Measurements from ENCODE around the gene UBQLN4. TPM values are rescaled to one million over a fixed set of nuclear protein-coding genes. Genes with fewer than 3 reads are reported as not detected.

UBQLN4 gene
- total and polyA plus RNA-seq, 2 of the 4 experiments (the other 2 are of a cell fraction): 8.8 to 21.6 TPM

DNA sequence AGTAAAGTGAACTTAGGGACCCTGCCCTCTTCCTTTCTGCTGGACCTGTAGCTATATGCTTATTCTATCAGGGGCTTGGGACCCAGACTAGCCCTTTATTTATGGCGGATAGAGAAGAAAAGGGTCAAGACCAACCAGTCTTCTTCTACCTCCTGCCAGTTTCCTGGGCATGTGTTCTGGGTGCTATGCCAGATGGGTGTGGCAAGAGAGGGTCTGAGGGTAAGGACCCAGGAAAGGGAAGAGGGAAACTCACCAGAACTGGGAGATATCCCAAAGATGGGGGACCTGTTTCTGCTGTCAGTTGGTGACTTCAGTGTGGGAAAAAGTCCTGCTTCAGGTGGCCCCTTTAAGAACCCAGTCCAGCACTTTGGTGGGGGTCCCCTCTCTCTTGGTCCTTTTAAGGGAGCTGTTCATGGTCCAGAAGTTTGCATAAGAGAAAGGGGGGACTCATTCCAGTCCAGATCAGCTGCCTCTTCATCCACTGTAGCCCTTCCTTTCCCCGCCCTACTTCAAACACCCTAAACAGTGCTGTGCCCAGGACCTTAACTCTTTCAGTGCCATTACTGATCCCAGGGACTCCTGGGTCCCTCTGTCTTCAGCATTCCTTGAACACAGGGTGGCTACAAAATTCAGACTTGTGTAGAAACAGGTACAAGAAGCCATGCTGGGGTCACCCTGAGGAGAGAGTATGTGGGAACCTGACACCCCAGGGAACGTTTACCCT lies 51.2 kb downstream of the UBQLN4 start:
- Histone ChIP-seq H3K4me3 (ENCODE audit: insufficient read depth, low read depth, low read length) (no peak overlapping the region), H3K9ac (ENCODE audit: low read depth, low read length) (no peak overlapping the region), H3K4me1 (ENCODE audit: control insufficient read depth, insufficient read depth, low read length) (peaks cover 5% of the 10 kb centered on the region; the same call in 1 of the 2 replicates), H3K4ac (ENCODE audit: low read depth, low read length) (no peak overlapping the region), H3K9me3 (ENCODE audit: control insufficient read depth, insufficient read depth, low read length) (no peaks in the 10 kb centered on the region), H3K23ac (ENCODE audit: low read depth, low read length) (no peak overlapping the region), H3K4me2 (ENCODE audit: low read depth, low read length) (no peak overlapping the region), H4K5ac (ENCODE audit: low read depth, low read length) (no peak overlapping the region), H3K27ac (ENCODE audit: insufficient read depth, low read length) (no peak overlapping the region), H4K20me1 (ENCODE audit: insufficient read depth, low read length) (no peaks in the 10 kb centered on the region; the same call in 1 of the 2 replicates), H2AFZ (replicated peaks; ENCODE audit: low read length, poor library complexity) (no peak overlapping the region), H3K14ac (replicated peaks; ENCODE audit: low read depth, low read length) (no peak overlapping the region), H3K9me1 (ENCODE audit: insufficient read depth, low read length) (no peaks in the 10 kb centered on the region), H2BK5ac (ENCODE audit: low read depth, low read length, poor library complexity, severe bottlenecking) (no peak overlapping the region), H3K36me3 (ENCODE audit: control insufficient read depth, insufficient read depth, low read length) (0 out of 2 replicates have a peak, but pooled peaks cover 2% of the 10 kb centered on the region), H2AK5ac (ENCODE audit: low read depth, low read length) (no peak overlapping the region), H4K8ac (ENCODE audit: low read depth in 2 of 2, low read length in 2 of 2) (no peak overlapping the region), H2AK9ac (replicated peaks; ENCODE audit: low read depth, low read length, poor library complexity) (no peak overlapping the region), H2BK20ac (ENCODE audit: low read depth, low read length) (no peak overlapping the region), H3K56ac (ENCODE audit: extremely low read depth, insufficient read depth, low read length) (no peak overlapping the region), H4K91ac (ENCODE audit: insufficient read depth, low read depth, low read length) (no peak overlapping the region), H2BK120ac (ENCODE audit: low read depth, low read length) (no peak overlapping the region), H3K27me3 (ENCODE audit: control insufficient read depth, insufficient read depth, low read length) (no peaks in the 10 kb centered on the region), H2BK15ac (ENCODE audit: low read depth, low read length) (no peak overlapping the region), H3K18ac (ENCODE audit: low read depth, low read length) (no peak overlapping the region), H3K79me1 (ENCODE audit: low read depth in 1 of 2, low read length in 2 of 2) (no peaks in the 10 kb centered on the region)
- dilution Hi-C loops (cut with HindIII; ENCODE audit: low sequenced_read_pairs, unreplicated experiment): no loop called here
- CTCF ChIA-PET: interaction anchor here (0.5 kb wide), 1 partner anchor 162 kb away, joined by 3 read pairs; no protein-coding TSS in a partner anchor
- no peak for ATAC-seq (ENCODE audit: low read depth)
- POLR2A ChIA-PET (ENCODE audit: unreplicated experiment): no interaction called here
- in situ Hi-C loops (cut with MboI; ENCODE audit: low sequenced_read_pairs): no loop called here
- TF ChIP-seq USF2 (IDR thresholded peaks at IDR 0.05; ENCODE audit: low read depth, low read length): no peak
- TF ChIP-seq SMC3 (IDR thresholded peaks at IDR 0.05; ENCODE audit: low read depth, low read length): no peak
- no peak for TF ChIP-seq RFX5 (IDR thresholded peaks at IDR 0.05; ENCODE audit: low read depth, low read length)
- TF ChIP-seq MAFK (IDR thresholded peaks at IDR 0.05; ENCODE audit: low read depth, low read length): no peak
- no peak for TF ChIP-seq ELK1 (IDR thresholded peaks at IDR 0.05; ENCODE audit: borderline replicate concordance, low read depth, low read length)
- TF ChIP-seq MAZ (IDR thresholded peaks at IDR 0.05; ENCODE audit: borderline replicate concordance, low read depth, low read length): no peak
- no peak for TF ChIP-seq POLR2A (IDR thresholded peaks at IDR 0.05; ENCODE audit: low read depth, low read length)
- no peak for TF ChIP-seq NFE2L2 (IDR thresholded peaks at IDR 0.05; ENCODE audit: low read depth, low read length)
- TF ChIP-seq CHD1 (IDR thresholded peaks at IDR 0.05; ENCODE audit: low read depth, low read length): no peak
- no peak for TF ChIP-seq CEBPB (IDR thresholded peaks at IDR 0.05; ENCODE audit: low read depth, low read length)
- no peak for TF ChIP-seq BHLHE40 (IDR thresholded peaks at IDR 0.05; ENCODE audit: low read depth, low read length)
- TF ChIP-seq MXI1 (IDR thresholded peaks at IDR 0.05; ENCODE audit: borderline replicate concordance, low read depth, low read length): no peak
- TF ChIP-seq, protein P1, sequence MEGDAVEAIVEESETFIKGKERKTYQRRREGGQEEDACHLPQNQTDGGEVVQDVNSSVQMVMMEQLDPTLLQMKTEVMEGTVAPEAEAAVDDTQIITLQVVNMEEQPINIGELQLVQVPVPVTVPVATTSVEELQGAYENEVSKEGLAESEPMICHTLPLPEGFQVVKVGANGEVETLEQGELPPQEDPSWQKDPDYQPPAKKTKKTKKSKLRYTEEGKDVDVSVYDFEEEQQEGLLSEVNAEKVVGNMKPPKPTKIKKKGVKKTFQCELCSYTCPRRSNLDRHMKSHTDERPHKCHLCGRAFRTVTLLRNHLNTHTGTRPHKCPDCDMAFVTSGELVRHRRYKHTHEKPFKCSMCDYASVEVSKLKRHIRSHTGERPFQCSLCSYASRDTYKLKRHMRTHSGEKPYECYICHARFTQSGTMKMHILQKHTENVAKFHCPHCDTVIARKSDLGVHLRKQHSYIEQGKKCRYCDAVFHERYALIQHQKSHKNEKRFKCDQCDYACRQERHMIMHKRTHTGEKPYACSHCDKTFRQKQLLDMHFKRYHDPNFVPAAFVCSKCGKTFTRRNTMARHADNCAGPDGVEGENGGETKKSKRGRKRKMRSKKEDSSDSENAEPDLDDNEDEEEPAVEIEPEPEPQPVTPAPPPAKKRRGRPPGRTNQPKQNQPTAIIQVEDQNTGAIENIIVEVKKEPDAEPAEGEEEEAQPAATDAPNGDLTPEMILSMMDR (conservative IDR thresholded peaks at IDR 0.05; ENCODE audit: low read depth, low read length): no peak
- no peak for TF ChIP-seq FOS (IDR thresholded peaks at IDR 0.05; ENCODE audit: low read depth, low read length)
- no peak for TF ChIP-seq RCOR1 (IDR thresholded peaks at IDR 0.05; ENCODE audit: insufficient replicate concordance, low read length)
- TF ChIP-seq RAD21 (IDR thresholded peaks at IDR 0.05; ENCODE audit: low read length): no peak
- no CpG with 5 or more reads among the region's 3 CpGs for WGBS, 2 experiments (ENCODE audit: extremely low coverage in 2 of 2, insufficient read length in 1 of 2)
- BruUV-seq (replicated peaks): no TSS peak
- intact Hi-C loops (cut with micrococcal nuclease): no loop called here
- DNase-seq: no peak
